VCaP (cell line): ENCODE measurements around the gene TMEM132D.

ENCODE experiments used
- H3K27ac ChIP-seq: fragments of 450-650 bp; 2 replicates; pipeline ENCODE4 v1.5.1; 2017
- TF ChIP-seq, protein P1 (sequence below): fragments of 450-650 bp; conservative IDR thresholded peaks from 2 replicates; pipeline ENCODE4 v1.5.1; 2017; ENCODE audit warnings: mild to moderate bottlenecking, moderate library complexity

Gene TMEM132D

DNA sequence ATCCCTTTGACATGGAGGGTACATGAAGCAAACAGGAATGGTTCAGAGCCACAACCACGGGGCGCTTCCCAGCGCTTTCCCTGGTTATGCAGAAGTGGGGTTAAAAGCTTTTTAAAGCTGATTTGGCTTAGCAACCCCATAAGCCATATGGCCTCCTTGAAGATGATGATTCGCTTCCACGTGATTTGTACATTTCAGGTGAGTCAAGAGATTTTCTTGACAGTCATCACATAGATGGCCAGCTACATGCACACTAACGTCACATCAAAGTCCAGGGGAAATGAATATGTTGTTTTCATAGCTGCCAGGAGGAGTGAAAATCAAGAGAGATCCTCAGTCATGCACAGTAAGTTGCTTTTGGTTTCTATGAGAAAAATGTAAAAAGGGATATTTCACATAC lies 309.7 kb downstream of the TMEM132D start:
- H3K27ac ChIP-seq: peak overlapping the region; percentile 62
- TF ChIP-seq, protein P1, sequence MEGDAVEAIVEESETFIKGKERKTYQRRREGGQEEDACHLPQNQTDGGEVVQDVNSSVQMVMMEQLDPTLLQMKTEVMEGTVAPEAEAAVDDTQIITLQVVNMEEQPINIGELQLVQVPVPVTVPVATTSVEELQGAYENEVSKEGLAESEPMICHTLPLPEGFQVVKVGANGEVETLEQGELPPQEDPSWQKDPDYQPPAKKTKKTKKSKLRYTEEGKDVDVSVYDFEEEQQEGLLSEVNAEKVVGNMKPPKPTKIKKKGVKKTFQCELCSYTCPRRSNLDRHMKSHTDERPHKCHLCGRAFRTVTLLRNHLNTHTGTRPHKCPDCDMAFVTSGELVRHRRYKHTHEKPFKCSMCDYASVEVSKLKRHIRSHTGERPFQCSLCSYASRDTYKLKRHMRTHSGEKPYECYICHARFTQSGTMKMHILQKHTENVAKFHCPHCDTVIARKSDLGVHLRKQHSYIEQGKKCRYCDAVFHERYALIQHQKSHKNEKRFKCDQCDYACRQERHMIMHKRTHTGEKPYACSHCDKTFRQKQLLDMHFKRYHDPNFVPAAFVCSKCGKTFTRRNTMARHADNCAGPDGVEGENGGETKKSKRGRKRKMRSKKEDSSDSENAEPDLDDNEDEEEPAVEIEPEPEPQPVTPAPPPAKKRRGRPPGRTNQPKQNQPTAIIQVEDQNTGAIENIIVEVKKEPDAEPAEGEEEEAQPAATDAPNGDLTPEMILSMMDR: no peak

GRCh38 chr12:129592449-129592848 lies 311.4 kb downstream of the TMEM132D start:
- H3K27ac ChIP-seq: peak overlapping the region; percentile 62
- TF ChIP-seq, protein P1: no peak

DNA sequence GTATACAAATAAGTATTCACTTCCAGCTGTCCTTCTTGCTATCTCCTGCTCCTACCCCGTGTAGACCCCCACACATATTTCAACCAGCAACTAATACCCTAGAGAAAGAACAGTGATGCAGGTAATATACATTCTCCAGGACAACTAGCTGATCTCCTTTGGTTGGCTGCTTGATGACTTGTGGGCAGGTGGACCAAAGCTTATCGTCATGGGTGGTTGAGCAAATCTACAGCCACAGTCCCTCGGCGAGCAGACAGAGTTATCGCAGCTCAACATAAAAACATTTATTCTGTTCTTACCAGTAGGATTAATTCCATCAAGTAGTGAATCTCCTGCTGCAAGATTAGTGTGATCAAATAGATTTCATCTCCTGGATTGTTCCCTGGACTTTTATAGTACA lies 314.3 kb downstream of the TMEM132D start:
- H3K27ac ChIP-seq: no peak overlapping the region
- TF ChIP-seq, protein P1: no peak

DNA sequence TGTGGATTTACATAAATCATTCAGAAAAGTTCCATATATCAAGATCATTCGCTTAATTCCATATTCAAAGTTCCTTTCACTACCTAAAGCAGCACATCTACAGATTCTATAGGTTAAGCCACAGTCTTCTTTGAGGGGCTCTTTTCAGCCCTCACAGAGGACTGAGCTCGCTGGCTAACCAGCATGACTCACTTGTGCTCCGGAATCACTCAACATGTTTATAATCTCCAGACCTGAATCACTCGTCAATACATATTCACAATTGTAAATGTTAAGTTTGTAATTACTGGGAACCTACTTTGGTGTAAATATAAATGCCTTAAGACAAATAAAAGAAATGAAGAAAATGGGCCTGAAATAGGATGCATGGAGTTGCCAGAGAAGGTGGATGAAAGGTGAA lies 315.7 kb downstream of the TMEM132D start:
- TF ChIP-seq, protein P1: no peak

GRCh38 chr12:129585296-129585695 lies 318.5 kb downstream of the TMEM132D start:
- no peak overlapping the region for H3K27ac ChIP-seq
- TF ChIP-seq, protein P1: no peak

More for the DNA sequence above, 315.7 kb downstream of the TMEM132D start:
- H3K27ac ChIP-seq: no peak overlapping the region

DNA sequence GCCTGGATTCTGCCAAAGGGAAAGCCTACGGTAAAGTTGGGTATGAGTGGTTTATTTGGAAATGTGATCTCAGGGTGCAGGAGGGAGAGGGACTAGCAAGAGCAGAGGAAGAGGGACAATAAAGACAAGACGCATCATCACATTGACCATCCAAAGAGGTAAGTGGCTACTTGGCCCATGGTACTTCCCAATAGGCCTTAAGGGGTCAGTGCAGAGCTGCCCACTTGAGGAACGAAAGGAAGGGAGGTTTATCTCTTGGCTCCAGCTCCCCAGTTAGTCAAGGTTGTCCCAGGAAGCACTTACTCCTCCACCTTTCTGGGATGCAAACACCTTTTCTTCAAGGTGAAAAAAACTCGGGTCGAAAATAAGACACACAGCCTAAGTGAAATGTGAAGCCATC lies 323.9 kb downstream of the TMEM132D start:
- no peak overlapping the region for H3K27ac ChIP-seq

GRCh38 chr12:129571901-129572494 lies 331.8 kb downstream of the TMEM132D start:
- TF ChIP-seq, protein P1: no peak

More for the DNA sequence above, 323.9 kb downstream of the TMEM132D start:
- TF ChIP-seq, protein P1: no peak

More at GRCh38 chr12:129571901-129572494, 331.8 kb downstream of the TMEM132D start:
- no peak overlapping the region for H3K27ac ChIP-seq
